HG02938 (cell line): Measurements from ENCODE around the gene MPP4.

Source experiments
- ATAC-seq: cut with Tn5 transposase; IDR thresholded peaks from one replicate; pipeline ENCODE4 v1.9.1; 2021; ENCODE audit warnings: mild to moderate bottlenecking, moderate library complexity; ENCODE audit not compliant: unreplicated experiment

MPP4 gene

GRCh38 chr2:201630577-201630976 lies 67.9 kb downstream of the MPP4 start:
- ATAC-seq, result no peak

- ATAC-seq, result no peak
These were observed 69.9 kb downstream of the MPP4 start for GRCh38 chr2:201628545-201628944.

DNA sequence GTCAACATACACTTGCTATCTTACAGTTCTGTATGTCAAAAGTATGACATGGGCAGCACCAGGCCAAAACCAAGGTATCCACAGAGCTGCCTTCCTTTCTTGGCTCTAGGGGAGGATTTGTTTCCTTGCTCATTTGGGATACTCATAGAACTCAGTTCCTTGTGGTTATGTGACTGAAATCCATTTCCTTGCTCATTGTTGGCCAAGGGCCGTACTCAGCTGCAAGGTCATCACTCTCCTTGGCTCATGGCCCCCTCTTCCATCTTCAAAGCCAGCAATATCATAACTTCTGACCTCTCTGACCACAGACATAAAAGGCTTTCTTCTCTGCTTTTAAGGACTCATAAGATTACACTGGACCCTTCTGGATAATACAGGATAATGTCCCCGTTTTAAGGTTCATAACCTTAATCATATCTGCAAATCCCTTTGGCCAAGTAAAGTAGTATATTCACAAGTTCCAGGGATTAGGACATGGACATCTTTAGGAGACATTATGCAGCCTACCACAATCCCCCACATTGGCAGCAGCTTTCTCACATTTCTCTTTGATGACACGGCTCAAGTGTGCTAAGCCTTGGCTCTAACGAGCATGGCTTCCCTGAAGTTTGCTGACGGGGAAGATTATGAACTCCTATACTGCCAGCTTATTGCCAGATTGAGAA lies 76.0 kb downstream of the MPP4 start:
- ATAC-seq, result no peak

DNA sequence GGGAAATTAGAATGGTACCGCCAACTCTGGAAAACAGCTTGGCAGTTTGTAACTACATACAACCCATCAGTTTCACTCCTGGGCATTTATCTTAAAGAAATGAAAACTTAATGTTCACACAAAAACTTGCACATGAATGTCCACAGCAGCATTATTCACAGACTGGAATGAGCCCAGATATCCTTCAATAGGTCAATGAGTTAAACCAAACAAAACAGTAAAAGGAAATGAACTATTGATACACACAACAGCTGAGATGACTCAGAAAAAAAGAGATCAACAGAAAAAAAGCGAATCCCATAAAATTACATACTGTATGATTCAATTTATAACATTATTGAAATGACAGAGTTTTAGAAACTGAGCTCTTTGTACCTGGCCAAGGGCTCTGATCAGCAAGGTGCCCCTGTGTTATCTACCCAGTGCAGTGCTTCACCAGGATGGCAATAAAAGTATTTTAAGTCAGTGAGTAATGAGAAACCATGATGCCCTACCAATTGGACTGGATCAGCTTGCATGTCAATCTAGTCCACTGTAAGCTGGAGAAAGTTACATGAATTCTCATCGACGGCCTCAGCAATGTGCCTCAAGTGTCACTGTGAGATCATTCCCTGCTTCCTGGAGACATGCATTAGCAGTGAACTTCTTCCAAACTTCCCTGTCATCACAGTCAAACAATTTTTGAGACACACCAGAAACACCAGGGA lies 77.0 kb downstream of the MPP4 start:
- no peak for ATAC-seq

GRCh38 chr2:201618744-201619662 lies 79.4 kb downstream of the MPP4 start:
- ATAC-seq, result no peak

DNA sequence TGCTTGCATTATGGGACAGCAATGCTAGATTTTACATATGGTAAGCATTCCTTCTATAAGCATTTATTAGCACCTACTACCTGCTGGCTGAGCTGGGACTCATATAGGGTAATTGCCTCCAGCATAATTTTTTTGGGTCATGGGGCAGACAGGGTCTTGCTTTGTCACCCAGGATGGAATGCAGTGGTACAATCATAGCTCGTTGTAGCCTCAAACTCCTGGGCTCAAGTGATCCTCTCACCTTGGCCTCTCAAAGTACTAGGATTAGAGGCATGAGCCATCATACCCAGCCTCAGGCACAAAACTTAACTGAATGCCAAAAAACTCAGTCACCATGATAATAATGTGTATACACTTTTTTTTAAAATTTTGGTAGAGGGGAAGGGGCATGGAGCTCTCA lies 90.4 kb downstream of the MPP4 start:
- no peak for ATAC-seq

GRCh38 chr2:201607568-201607967 lies 90.9 kb downstream of the MPP4 start:
- ATAC-seq, result no peak

- ATAC-seq, result no peak
These were observed 97.5 kb downstream of the MPP4 start for GRCh38 chr2:201600906-201601305.

- ATAC-seq, result no peak
These were observed 101.0 kb downstream of the MPP4 start for GRCh38 chr2:201597397-201597796.
